SK-N-MC (cell line): ENCODE measurements around the gene RPL26.
"Not testable (repeated sequence)": the region's sequence is repeated elsewhere in the genome, so short reads cannot be mapped to it uniquely, and the experiment has no call there.

Source experiments
- EZH2 ChIP-seq: fragments of 200-600 bp; sonication (generic); IDR thresholded peaks from one replicate; pipeline ENCODE4 v1.6.1; 2017; ENCODE audit warnings: antibody characterized with exemption
- FOXP2 ChIP-seq: optimal IDR thresholded peaks from 2 replicates; pipeline ENCODE3; 2011; ENCODE audit warnings: mild to moderate bottlenecking, moderate library complexity; ENCODE audit not compliant: insufficient read depth; ENCODE audit errors: extremely low read length, control extremely low read depth
- POLR2AphosphoS5 ChIP-seq: IDR thresholded peaks from 2 replicates; pipeline ENCODE4 v1.6.1; 2012; ENCODE audit warnings: mild to moderate bottlenecking, low read depth, low read length, borderline replicate concordance

GRCh38 chr17:8394497-8394896 lies 11.5 kb upstream of the RPL26 start:
- not testable (repeated sequence) for TF ChIP-seq EZH2, POLR2AphosphoS5, FOXP2
